Measurements from ENCODE around the gene PRAMEF5.
"Not testable (repeated sequence)": the region's sequence is repeated elsewhere in the genome, so short reads cannot be mapped to it uniquely, and the experiment has no call there.

PRAMEF5 gene

GRCh38 chr1:13277016-13277415 is 23.0 kb downstream of the PRAMEF5 start:
- not testable (repeated sequence) for DNase-seq (ENCODE audit: low read depth)

GRCh38 chr1:13279617-13280016 is 25.6 kb downstream of the PRAMEF5 start:
- DNase-seq (ENCODE audit: low read depth), result not testable (repeated sequence)

- DNase-seq (ENCODE audit: low read depth), result not testable (repeated sequence)
Measured at GRCh38 chr1:13285037-13285436, 31.0 kb downstream of the PRAMEF5 start, which contains the start of gene PRAMEF8. PRAMEF8 (minus strand) TSS chr1:13285137; CDS start chr1:13284091, 1,046 bp downstream.

- not testable (repeated sequence) for DNase-seq (ENCODE audit: low read depth)
Measured at GRCh38 chr1:13289030-13289429, 35.0 kb downstream of the PRAMEF5 start.

- not testable (repeated sequence) for DNase-seq (ENCODE audit: low read depth)
Measured at GRCh38 chr1:13297216-13297931, 43.4 kb downstream of the PRAMEF5 start.

DNA sequence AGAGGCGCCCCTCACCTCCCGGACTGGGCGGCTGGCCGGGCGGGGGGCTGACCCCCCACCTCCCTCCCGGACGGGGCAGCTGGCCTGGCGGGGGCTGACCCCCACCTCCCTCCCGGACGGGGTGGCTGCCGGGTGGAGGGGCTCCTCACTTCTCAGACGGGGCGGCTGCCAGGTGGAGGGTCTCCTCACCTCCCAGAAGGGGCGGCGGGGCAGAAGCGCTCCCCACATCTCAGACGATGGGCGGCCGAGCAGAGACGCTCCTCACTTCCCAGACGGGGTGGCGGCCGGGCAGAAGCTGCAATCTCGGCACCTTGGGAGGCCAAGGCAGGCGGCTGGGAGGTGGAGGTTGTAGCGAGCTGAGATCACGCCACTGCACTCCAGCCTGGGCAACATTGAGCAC is 44.7 kb downstream of the PRAMEF5 start:
- not testable (repeated sequence) for DNase-seq (ENCODE audit: low read depth)

GRCh38 chr1:13302197-13302596 is 48.2 kb downstream of the PRAMEF5 start:
- DNase-seq (ENCODE audit: low read depth), result not testable (repeated sequence)

DNA sequence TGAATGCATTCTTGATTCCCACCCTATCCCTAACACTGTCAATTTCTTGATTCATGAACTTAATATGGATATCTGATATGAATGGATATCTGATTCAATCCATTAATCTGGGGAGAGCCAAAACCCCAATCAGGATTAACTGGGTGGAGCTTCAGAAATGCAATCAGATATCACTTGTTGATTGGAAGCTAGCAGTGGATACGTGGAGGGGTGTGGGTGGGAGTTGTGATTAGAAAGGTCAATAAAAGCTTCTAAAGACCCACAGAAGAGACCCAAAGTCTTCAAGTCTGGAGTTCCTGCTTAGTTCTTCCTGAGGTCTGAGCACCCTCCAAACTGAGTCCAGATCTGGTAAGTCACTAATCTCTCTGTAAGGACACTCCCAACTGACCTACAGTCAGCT is 49.2 kb downstream of the PRAMEF5 start, which contains the start of gene PRAMEF33:
PRAMEF33 (plus strand) TSS at position 301 of the 400 bp plus-strand sequence. CDS start 2,416 bp downstream, outside the sequence.
- not testable (repeated sequence) for DNase-seq (ENCODE audit: low read depth)
